Activated T-helper 17 cell treated with anti-CD3 and anti-CD28 coated beads, Interleukin-2, amount 50 U/mL, for 72 hours (primary cell): ENCODE measurements around the gene DNAH10. TPM values are rescaled to one million over a fixed set of nuclear protein-coding genes. Genes with fewer than 3 reads are reported as not detected.

Experiments used
- ATAC-seq: fragments of 150-1000 bp; cut with Tn5 transposase; replicated peaks from 2 replicates; pipeline ENCODE4 v1.10.0; 2021; ENCODE audit warnings: mild to moderate bottlenecking, moderate library complexity
- H3K27ac Mint-ChIP-seq: one replicate; pipeline ENCODE4 v1.8.0; 2022; ENCODE audit warnings: mixed read lengths
- H3K27me3 Mint-ChIP-seq: one replicate; pipeline ENCODE4 v1.8.0; 2022; ENCODE audit warnings: mixed read lengths
- H3K36me3 Mint-ChIP-seq: one replicate; pipeline ENCODE4 v1.8.0; 2022; ENCODE audit warnings: low read depth, mild to moderate bottlenecking, mixed read lengths
- H3K4me1 Mint-ChIP-seq: one replicate; pipeline ENCODE4 v1.8.0; 2022; ENCODE audit warnings: mixed read lengths
- H3K4me3 Mint-ChIP-seq: one replicate; pipeline ENCODE4 v1.8.0; 2022; ENCODE audit warnings: mild to moderate bottlenecking, mixed read lengths
- H3K9me3 Mint-ChIP-seq: one replicate; pipeline ENCODE4 v1.8.0; 2022; ENCODE audit warnings: mixed read lengths
- total RNA-seq, 2 donors: library from RNA; stranded (reverse); gene quantifications; one replicate each; pipeline ENCODE4 v1.2.3, GENCODE V29; 2022

Gene DNAH10
- total RNA-seq, 2 donors from 2014 or later, result 0.26 to 0.30 TPM

GRCh38 chr12:123952037-123952436, 189.9 kb downstream of the DNAH10 start:
- H3K27me3 Mint-ChIP-seq, result no peaks in the 10 kb centered on the region
- no peak overlapping the region for H3K27ac Mint-ChIP-seq
- H3K4me1 Mint-ChIP-seq, result peaks cover 3% of the 10 kb centered on the region
- H3K9me3 Mint-ChIP-seq, result no peaks in the 10 kb centered on the region
- no peaks in the 10 kb centered on the region for H3K36me3 Mint-ChIP-seq
- no peak overlapping the region for H3K4me3 Mint-ChIP-seq
- ATAC-seq, result no peak

DNA sequence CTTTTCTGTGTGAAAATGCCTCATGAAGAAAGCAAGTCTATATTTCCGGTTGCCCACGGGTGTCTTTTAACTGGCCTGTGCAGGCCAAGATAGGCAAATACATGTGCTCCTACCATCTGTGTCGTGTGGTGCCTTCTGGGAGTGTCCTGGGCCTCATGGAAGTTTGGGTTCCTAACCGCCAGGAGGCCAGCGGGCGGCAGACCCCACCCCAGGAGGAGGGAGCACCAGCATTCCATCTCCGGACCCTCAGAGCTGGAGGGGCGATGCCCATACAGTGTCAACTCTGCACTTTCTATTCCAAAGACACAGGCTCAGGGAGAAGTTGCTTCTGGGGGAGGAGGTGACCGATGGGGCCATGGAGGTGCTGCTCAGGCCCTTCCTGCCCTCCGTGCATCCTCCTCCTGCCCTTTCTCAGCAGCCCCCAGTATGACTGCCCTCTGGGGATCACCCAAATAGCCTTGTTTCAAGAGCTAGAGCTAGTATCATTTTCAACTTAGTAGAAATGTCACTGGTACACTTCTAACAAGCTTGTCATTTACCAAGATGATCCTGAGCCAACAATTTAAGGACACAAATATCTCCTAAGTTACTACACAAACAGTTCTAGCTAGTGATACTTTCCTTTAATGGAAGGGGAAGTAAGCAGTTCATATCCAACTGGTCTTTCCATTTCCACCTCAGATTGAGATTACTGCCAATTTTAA, 192.7 kb downstream of the DNAH10 start:
- Mint-ChIP-seq H3K4me3 (no peak overlapping the region), H3K27ac (no peak overlapping the region), H3K27me3 (no peaks in the 10 kb centered on the region), H3K36me3 (no peaks in the 10 kb centered on the region), H3K4me1 (peaks cover 3% of the 10 kb centered on the region), H3K9me3 (no peaks in the 10 kb centered on the region)
- ATAC-seq, result no peak

DNA sequence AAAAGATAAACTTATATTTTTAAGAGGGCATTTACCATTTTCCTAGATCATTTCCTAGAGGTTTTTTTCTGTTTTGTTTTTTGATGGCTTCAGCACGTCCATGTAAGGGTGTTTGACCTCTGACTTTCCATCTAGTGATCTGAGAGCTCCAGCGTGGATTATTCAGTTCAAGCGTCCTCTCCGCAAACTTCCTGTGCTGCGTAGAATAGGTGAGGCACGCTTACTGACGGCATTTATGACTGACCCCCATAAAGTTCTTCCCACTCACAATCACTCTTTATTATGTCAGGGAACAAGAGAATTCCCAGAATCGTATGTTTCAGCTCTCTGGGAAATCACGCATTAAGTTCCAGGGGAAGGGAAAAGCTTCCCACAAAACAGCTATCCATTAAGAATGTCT, 194.1 kb downstream of the DNAH10 start:
- no peaks in the 10 kb centered on the region for H3K9me3 Mint-ChIP-seq
- H3K36me3 Mint-ChIP-seq, result no peaks in the 10 kb centered on the region
- H3K4me3 Mint-ChIP-seq, result no peak overlapping the region
- no peak for ATAC-seq
- H3K27ac Mint-ChIP-seq, result no peak overlapping the region
- no peaks in the 10 kb centered on the region for H3K27me3 Mint-ChIP-seq
- H3K4me1 Mint-ChIP-seq, result peaks cover 3% of the 10 kb centered on the region

GRCh38 chr12:123957196-123957595, 195.1 kb downstream of the DNAH10 start:
- no peaks in the 10 kb centered on the region for H3K27me3 Mint-ChIP-seq
- no peak overlapping the region for H3K27ac Mint-ChIP-seq
- no peaks in the 10 kb centered on the region for H3K9me3 Mint-ChIP-seq
- peaks cover 3% of the 10 kb centered on the region for H3K4me1 Mint-ChIP-seq
- ATAC-seq, result no peak
- no peaks in the 10 kb centered on the region for H3K36me3 Mint-ChIP-seq
- H3K4me3 Mint-ChIP-seq, result no peak overlapping the region

DNA sequence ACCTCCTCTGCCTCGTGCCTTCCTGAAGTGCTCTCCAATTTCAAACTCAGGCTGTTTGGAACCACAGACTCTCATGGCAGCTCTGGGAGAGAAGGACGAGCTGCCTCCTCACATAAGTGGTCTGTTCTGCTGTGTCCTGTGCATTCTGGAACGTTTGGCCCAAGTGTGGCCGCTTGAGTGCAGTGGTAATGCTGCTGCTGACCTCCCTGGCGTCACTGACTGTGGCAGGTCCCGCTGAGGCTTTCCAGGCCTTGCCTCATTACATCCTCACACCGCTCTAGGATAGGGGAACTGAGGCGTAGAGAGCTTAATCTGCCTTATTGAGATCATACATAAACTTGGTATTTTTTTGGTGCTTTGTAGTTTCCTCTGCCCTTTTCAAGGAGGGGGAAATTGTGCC, 196.4 kb downstream of the DNAH10 start:
- no peak overlapping the region for H3K27ac Mint-ChIP-seq
- H3K4me3 Mint-ChIP-seq, result no peak overlapping the region
- no peak for ATAC-seq
- no peaks in the 10 kb centered on the region for H3K36me3 Mint-ChIP-seq
- H3K9me3 Mint-ChIP-seq, result no peaks in the 10 kb centered on the region
- H3K4me1 Mint-ChIP-seq, result peaks cover 7% of the 10 kb centered on the region
- no peaks in the 10 kb centered on the region for H3K27me3 Mint-ChIP-seq

DNA sequence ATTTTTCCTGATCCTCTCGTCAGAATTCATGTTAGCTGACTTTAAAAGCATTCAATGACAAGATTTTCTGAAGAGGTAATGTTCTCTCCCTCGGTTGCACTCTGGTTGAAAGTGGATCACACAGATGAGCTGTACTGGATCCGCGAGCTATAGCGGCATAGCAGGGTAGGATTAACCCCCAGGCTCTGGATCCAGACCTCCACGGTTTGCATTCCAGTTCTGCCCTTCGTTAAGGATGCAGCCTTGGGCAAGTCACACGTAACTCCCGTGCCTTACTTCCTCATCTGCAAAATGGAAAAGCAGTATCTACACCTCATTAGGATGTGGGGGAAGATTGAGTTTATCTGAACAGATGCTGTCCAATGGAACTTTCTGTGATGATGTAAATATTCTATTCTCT, 196.8 kb downstream of the DNAH10 start:
- Mint-ChIP-seq H3K36me3 (no peaks in the 10 kb centered on the region), H3K27me3 (no peaks in the 10 kb centered on the region), H3K27ac (no peak overlapping the region), H3K9me3 (no peaks in the 10 kb centered on the region), H3K4me3 (no peak overlapping the region), H3K4me1 (peaks cover 8% of the 10 kb centered on the region)
- no peak for ATAC-seq

- no peak overlapping the region for H3K27ac Mint-ChIP-seq
- H3K27me3 Mint-ChIP-seq, result no peaks in the 10 kb centered on the region
- H3K36me3 Mint-ChIP-seq, result no peaks in the 10 kb centered on the region
- no peak for ATAC-seq
- H3K4me1 Mint-ChIP-seq, result peaks cover 8% of the 10 kb centered on the region
- no peaks in the 10 kb centered on the region for H3K9me3 Mint-ChIP-seq
- no peak overlapping the region for H3K4me3 Mint-ChIP-seq
Observed at GRCh38 chr12:123960029-123960735, 198.1 kb downstream of the DNAH10 start.

GRCh38 chr12:123960856-123961255, 198.8 kb downstream of the DNAH10 start:
- Mint-ChIP-seq H3K27me3 (no peaks in the 10 kb centered on the region), H3K4me1 (peaks cover 8% of the 10 kb centered on the region), H3K9me3 (no peaks in the 10 kb centered on the region), H3K4me3 (no peak overlapping the region), H3K36me3 (no peaks in the 10 kb centered on the region), H3K27ac (no peak overlapping the region)
- ATAC-seq, result no peak

DNA sequence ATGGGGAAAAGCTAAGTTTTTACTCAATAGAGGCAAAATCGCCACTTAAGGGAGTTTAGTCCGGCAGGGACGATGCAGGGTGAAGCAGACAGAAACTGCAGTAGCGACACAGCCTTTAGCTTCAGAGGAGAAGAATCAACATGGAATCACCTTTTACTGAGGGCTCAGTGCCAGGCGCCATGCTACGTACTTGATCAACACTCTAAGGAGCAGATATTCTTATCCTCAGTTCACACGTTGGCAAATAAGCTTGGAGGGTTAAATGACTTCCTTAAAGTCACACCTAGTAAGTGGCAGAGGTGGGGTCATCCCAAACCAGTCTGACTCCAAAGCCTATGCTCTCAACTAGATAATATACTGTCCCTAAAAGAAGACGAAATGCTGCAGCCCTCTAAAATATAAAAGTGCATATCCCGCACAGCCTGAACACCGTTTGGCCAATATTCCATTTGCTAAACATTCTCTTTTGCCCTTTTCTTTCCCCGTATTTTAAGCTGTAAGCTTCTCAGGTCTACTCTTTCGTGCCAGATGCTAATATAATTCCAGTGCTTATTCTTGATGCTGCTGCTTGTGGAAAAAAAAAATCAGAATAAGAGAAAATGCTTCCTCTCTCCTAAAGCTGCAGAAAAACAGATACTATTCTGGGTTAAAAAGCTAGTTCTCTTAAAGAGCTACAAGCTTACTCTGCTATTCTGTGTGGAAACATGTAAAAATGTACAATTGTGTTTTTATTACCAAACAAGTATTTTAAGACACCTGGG, 199.7 kb downstream of the DNAH10 start:
- Mint-ChIP-seq H3K36me3 (no peaks in the 10 kb centered on the region), H3K9me3 (no peaks in the 10 kb centered on the region), H3K4me1 (peaks cover 5% of the 10 kb centered on the region), H3K27ac (no peak overlapping the region), H3K4me3 (no peak overlapping the region), H3K27me3 (no peaks in the 10 kb centered on the region)
- ATAC-seq, result no peak

GRCh38 chr12:123962513-123962912, 200.4 kb downstream of the DNAH10 start:
- Mint-ChIP-seq H3K9me3 (no peaks in the 10 kb centered on the region), H3K27me3 (no peaks in the 10 kb centered on the region), H3K27ac (no peak overlapping the region), H3K4me1 (peaks cover 5% of the 10 kb centered on the region), H3K4me3 (no peak overlapping the region), H3K36me3 (peaks cover 7% of the 10 kb centered on the region)
- no peak for ATAC-seq

GRCh38 chr12:123963821-123964220, 201.7 kb downstream of the DNAH10 start:
- H3K36me3 Mint-ChIP-seq, result peaks cover 17% of the 10 kb centered on the region
- no peak overlapping the region for H3K27ac Mint-ChIP-seq
- H3K9me3 Mint-ChIP-seq, result no peaks in the 10 kb centered on the region
- no peaks in the 10 kb centered on the region for H3K27me3 Mint-ChIP-seq
- H3K4me3 Mint-ChIP-seq, result no peak overlapping the region
- peaks cover 10% of the 10 kb centered on the region for H3K4me1 Mint-ChIP-seq
- ATAC-seq, result no peak

GRCh38 chr12:123965382-123965781, 203.3 kb downstream of the DNAH10 start:
- Mint-ChIP-seq H3K27me3 (no peaks in the 10 kb centered on the region), H3K36me3 (peaks cover 24% of the 10 kb centered on the region), H3K9me3 (no peaks in the 10 kb centered on the region), H3K27ac (no peak overlapping the region), H3K4me1 (peaks cover 22% of the 10 kb centered on the region), H3K4me3 (no peak overlapping the region)
- ATAC-seq, result no peak

- Mint-ChIP-seq H3K36me3 (peaks cover 28% of the 10 kb centered on the region), H3K9me3 (no peaks in the 10 kb centered on the region), H3K4me1 (peaks cover 26% of the 10 kb centered on the region), H3K27me3 (no peaks in the 10 kb centered on the region), H3K27ac (no peak overlapping the region), H3K4me3 (no peak overlapping the region)
- no peak for ATAC-seq
Observed at GRCh38 chr12:123966596-123966995, 204.5 kb downstream of the DNAH10 start.

- Mint-ChIP-seq H3K4me3 (no peak overlapping the region), H3K27me3 (no peaks in the 10 kb centered on the region), H3K36me3 (peaks cover 29% of the 10 kb centered on the region), H3K4me1 (peaks cover 27% of the 10 kb centered on the region), H3K27ac (no peak overlapping the region), H3K9me3 (no peaks in the 10 kb centered on the region)
- ATAC-seq, result no peak
Observed at GRCh38 chr12:123967121-123967586, 205.1 kb downstream of the DNAH10 start.

GRCh38 chr12:123971449-123971769, 209.3 kb downstream of the DNAH10 start:
- Mint-ChIP-seq H3K36me3 (peaks cover 54% of the 10 kb centered on the region), H3K27me3 (no peaks in the 10 kb centered on the region)
- no peak for ATAC-seq

More at GRCh38 chr12:123971449-123971769, 209.3 kb downstream of the DNAH10 start:
- Mint-ChIP-seq H3K9me3 (no peaks in the 10 kb centered on the region), H3K4me3 (peak overlapping the region; percentile 92), H3K4me1 (peaks cover 28% of the 10 kb centered on the region), H3K27ac (peak overlapping the region; percentile 89)
